Epithelial cell of proximal tubule (primary cell): ENCODE data around the gene SLC49A3. TPM values are rescaled to one million over a fixed set of nuclear protein-coding genes. Genes with fewer than 3 reads are reported as not detected.

Experiments used
- DNase-seq: peaks from one replicate; pipeline ENCODE4 v3.0.0-alpha.2; 2011; ENCODE audit warnings: low read depth
- H3K4me3 ChIP-seq: 2 replicates; pipeline ENCODE4 v1.5.1; 2011; ENCODE audit warnings: low read depth, mild to moderate bottlenecking, low read length
- CTCF ChIP-seq: conservative IDR thresholded peaks from 2 replicates; pipeline ENCODE4 v1.5.1; 2012; ENCODE audit warnings: low read depth, mild to moderate bottlenecking, low read length
- total RNA-seq: library from RNA; depleted of rRNA; stranded (reverse); fragments of >200 nt; gene quantifications from 2 replicates; pipeline ENCODE4 v1.2.3, GENCODE V29; 2015

SLC49A3 gene
- total RNA-seq, 1 donor from 2014 or later: 4.1 TPM

DNA sequence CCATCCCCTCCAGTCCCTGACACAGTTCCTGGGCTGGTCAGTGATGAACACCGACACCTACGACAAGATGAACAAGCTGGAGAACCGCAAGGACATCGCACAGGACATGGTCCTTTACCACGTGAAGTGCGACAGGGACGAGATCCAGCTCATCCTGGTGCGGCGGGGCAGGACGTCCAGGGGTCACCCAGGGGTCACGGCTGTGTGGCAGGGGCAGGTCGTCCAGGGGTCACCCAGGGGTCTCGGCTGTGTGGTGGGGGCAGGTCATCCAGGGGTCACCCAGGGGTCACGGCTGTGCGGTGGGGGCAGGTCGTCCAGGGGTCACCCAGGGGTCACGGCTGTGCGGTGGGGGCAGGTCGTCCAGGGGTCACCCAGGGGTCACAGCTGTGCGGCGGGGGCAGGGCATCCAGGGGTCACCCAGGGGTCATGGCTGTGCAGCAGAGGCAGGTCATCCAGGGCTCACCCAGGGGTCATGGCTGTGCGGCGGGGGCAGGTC lies 31.6 kb downstream of the SLC49A3 start:
- no peak for TF ChIP-seq CTCF
- H3K4me3 ChIP-seq: no peak overlapping the region

DNA sequence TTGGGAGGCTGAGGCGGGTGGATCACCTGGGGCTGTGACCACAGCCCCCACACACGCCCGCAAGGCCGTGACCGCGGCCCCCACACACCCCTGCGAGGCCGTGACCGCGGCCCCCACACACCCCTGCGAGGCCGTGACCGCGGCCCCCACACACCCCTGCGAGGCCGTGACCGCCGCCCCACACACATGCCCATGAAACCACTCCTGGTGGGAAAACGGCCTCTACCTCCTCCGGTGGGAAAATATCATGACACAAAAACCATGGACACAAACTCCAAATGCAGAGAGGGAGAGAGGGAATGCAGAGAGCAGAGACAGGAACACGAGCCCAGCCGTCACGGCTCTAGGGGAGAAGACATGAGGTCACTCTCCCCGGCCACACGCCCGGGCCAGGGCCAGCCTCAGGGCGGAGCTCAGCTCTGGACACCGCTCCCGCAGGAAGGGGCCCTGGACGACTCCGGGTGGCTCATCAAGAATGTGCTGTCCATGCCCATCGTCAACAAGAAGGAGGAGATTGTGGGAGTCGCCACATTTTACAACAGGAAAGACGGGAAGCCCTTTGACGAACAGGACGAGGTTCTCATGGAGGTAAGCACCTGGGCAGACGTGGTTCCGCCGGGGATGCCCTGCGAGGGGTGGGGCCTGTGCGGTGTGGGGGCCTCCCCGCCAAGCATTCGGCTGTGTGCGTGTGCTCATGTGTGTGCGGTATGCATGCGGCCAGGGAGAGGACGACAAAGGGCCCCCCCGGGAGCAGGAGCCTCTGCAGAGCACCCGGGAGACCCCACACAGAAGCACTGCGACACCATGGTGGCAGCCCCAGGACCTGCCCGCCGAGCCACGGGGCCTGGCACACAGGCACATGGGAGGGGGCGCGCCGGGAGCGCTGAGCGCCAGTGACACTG lies 32.3 kb downstream of the SLC49A3 start:
- no peak for TF ChIP-seq CTCF
- H3K4me3 ChIP-seq: no peak overlapping the region

More for the DNA sequence above, 31.6 kb downstream of the SLC49A3 start:
- no peak for DNase-seq

GRCh38 chr4:655464-656151 lies 33.3 kb downstream of the SLC49A3 start:
- DNase-seq: no peak
- H3K4me3 ChIP-seq: no peak overlapping the region
- TF ChIP-seq CTCF: no peak

More for the DNA sequence above, 32.3 kb downstream of the SLC49A3 start:
- no peak for DNase-seq

GRCh38 chr4:654871-655463 lies 34.0 kb downstream of the SLC49A3 start:
- no peak for TF ChIP-seq CTCF
- no peak overlapping the region for H3K4me3 ChIP-seq
- DNase-seq: no peak

DNA sequence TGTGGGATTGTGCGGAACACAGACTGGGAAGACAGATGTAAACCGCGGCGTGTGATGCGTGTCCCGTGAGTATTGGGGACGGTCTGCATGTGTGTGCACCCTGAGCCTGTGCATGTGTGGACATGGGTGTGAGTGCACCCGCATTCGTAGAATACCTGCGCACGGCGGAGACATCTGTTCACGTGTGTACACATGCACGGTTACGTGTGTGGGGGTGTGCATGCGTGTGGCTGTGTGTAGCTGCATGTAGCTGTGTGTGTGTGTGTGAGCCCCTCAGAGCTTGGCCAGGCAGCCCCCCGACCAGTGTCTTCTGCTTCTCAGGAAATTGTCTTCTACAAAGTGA lies 34.5 kb downstream of the SLC49A3 start:
- no peak for TF ChIP-seq CTCF
- H3K4me3 ChIP-seq: no peak overlapping the region
- no peak for DNase-seq

DNA sequence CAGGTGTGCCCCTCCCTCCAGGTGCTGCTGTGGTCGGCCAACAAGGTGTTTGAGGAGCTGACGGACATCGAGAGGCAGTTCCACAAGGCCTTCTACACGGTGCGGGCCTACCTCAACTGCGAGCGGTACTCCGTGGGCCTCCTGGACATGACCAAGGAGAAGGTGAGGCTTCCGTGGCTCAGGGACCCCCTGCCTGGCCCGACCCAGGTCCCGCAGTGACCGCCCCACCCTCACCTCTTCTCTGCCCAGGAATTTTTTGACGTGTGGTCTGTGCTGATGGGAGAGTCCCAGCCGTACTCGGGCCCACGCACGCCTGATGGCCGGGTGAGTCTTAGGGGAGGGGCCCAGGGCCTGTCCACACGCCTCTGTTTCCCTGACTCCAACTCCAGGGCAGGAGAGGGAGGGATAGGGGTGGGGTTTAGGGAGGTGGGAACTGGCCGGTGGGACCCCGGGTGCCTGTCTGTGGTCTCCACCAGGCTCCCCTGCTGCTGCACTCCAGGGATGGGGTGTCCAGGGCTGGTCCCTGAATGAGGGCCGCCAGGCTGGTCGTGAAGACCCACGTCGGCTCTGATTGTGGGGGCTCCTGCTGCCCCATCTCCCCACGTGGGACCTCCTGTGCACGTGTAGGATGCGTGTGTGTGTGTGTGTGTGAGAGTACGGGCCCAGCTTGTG lies 35.0 kb downstream of the SLC49A3 start:
- no peak for DNase-seq
- no peak overlapping the region for H3K4me3 ChIP-seq
- TF ChIP-seq CTCF: no peak
